Activated T-cell treated with anti-CD3 and anti-CD28 coated beads, Interleukin-2, amount 50 U/mL, for 1 hour (primary cell): ENCODE results near the gene EMILIN2.

ENCODE experiments used
- DNase-seq: peaks from one replicate; pipeline ENCODE4 v3.0.0-alpha.2; 2020

The EMILIN2 gene

GRCh38 chr18:2918761-2919550 lies 72.2 kb downstream of the EMILIN2 start:
- no peak for DNase-seq

GRCh38 chr18:2919600-2919999 lies 72.8 kb downstream of the EMILIN2 start:
- no peak for DNase-seq

GRCh38 chr18:2920027-2920426 lies 73.2 kb downstream of the EMILIN2 start:
- no peak for DNase-seq

- DNase-seq, result no peak
Measured at GRCh38 chr18:2920546-2921343, 73.9 kb downstream of the EMILIN2 start.

- DNase-seq, result no peak
Measured at GRCh38 chr18:2921778-2922177, 75.0 kb downstream of the EMILIN2 start.

GRCh38 chr18:2923464-2923863 lies 76.7 kb downstream of the EMILIN2 start:
- DNase-seq, result no peak

GRCh38 chr18:2924920-2925319 lies 78.1 kb downstream of the EMILIN2 start:
- DNase-seq, result no peak

GRCh38 chr18:2926528-2926927 lies 79.7 kb downstream of the EMILIN2 start:
- no peak for DNase-seq

GRCh38 chr18:2927745-2928144 lies 80.9 kb downstream of the EMILIN2 start:
- no peak for DNase-seq

- DNase-seq, result no peak
Measured at GRCh38 chr18:2932247-2933181, 85.7 kb downstream of the EMILIN2 start.

- no peak for DNase-seq
Measured at GRCh38 chr18:2933995-2934394, 87.2 kb downstream of the EMILIN2 start.

GRCh38 chr18:2935438-2936192 lies 88.8 kb downstream of the EMILIN2 start:
- DNase-seq, result no peak

GRCh38 chr18:2939317-2939716 lies 92.5 kb downstream of the EMILIN2 start:
- no peak for DNase-seq

GRCh38 chr18:2948038-2948437 lies 101.2 kb downstream of the EMILIN2 start:
- no peak for DNase-seq

GRCh38 chr18:2952605-2953004 lies 105.8 kb downstream of the EMILIN2 start:
- DNase-seq, result no peak

GRCh38 chr18:2953935-2954653 lies 107.3 kb downstream of the EMILIN2 start:
- no peak for DNase-seq

- no peak for DNase-seq
Measured at GRCh38 chr18:2954869-2955645, 108.3 kb downstream of the EMILIN2 start.

- DNase-seq, result no peak
Measured at GRCh38 chr18:2956056-2956455, 109.2 kb downstream of the EMILIN2 start.

- no peak for DNase-seq
Measured at GRCh38 chr18:2958819-2959298, 112.1 kb downstream of the EMILIN2 start.

GRCh38 chr18:2959341-2959740 lies 112.5 kb downstream of the EMILIN2 start:
- DNase-seq, result no peak
